SK-N-SH (cell line): Measurements from ENCODE around the gene RRP9. TPM values are rescaled to one million over a fixed set of nuclear protein-coding genes. Genes with fewer than 3 reads are reported as not detected.

Source experiments
- CTCF ChIA-PET: fragments of 300-600, 350-600 bp; formaldehyde crosslinking; extraction: SDS; loops from one replicate; lab custom pipeline; 2021; lab: Yijun Ruan, JAX
- POLR2A ChIA-PET: fragments of 350-600 bp; sonication (Branson Sonifier 250); formaldehyde crosslinking; extraction: SDS; loops from one replicate; lab custom pipeline; 2020; ENCODE audit warnings: antibody characterized with exemption, inconsistent platforms; lab: Yijun Ruan, JAX
- DNase-seq: peaks from one replicate; pipeline ENCODE4 v3.0.0; 2012
- H2AFZ ChIP-seq: fragments of 200-600 bp; sonication (generic); 2 replicates; pipeline ENCODE4 v1.8.1; 2016; ENCODE audit warnings: antibody characterized with exemption, mild to moderate bottlenecking, low read depth
- H3F3A ChIP-seq: fragments of 200-600 bp; sonication (generic); replicated peaks from 2 replicates; pipeline ENCODE3; 2016; ENCODE audit warnings: antibody characterized with exemption, mild to moderate bottlenecking; ENCODE audit not compliant: insufficient read depth
- H3K27ac ChIP-seq, 2 experiments: fragments of 200-500 bp in 1 of 2; fragments of 200-600 bp in 1 of 2; sonication (Bioruptor generic) in 1 of 2; sonication (generic), shearing (Covaris generic) in 1 of 2; 2 replicates each; pipeline versions ENCODE4 v1.5.1 to v1.6.1; 2014 to 2016; ENCODE audit warnings: low read depth in 2 of 2, inconsistent platforms in 1 of 2, low read length in 1 of 2, mild to moderate bottlenecking in 1 of 2, mixed read lengths in 1 of 2
- H3K27me3 ChIP-seq: fragments of 200-600 bp; sonication (generic), shearing (Covaris generic); 2 replicates; pipeline ENCODE4 v1.6.1; 2016; ENCODE audit warnings: mixed run types; ENCODE audit not compliant: insufficient read depth
- H3K36me3 ChIP-seq, 2 experiments: fragments of 200-500 bp in 1 of 2; fragments of 200-600 bp in 1 of 2; sonication (Bioruptor generic) in 1 of 2; sonication (generic) in 1 of 2; replicated peaks in 1 of 2; 2 replicates each; pipeline versions ENCODE3 to v1.5.1; 2014 to 2016; ENCODE audit warnings: low read length in 1 of 2, mild to moderate bottlenecking in 1 of 2; ENCODE audit not compliant: insufficient read depth in 2 of 2, control insufficient read depth in 1 of 2
- H3K4me1 ChIP-seq, 2 experiments: fragments of 200-500 bp in 1 of 2; fragments of 200-600 bp in 1 of 2; sonication (Bioruptor generic) in 1 of 2; sonication (generic), shearing (Covaris generic) in 1 of 2; 2 replicates each; pipeline versions ENCODE4 v1.5.1 to v1.6.1; 2014 to 2016; ENCODE audit warnings: low read depth in 1 of 2, low read length in 1 of 2, mixed run types in 1 of 2; ENCODE audit not compliant: insufficient read depth in 2 of 2, control insufficient read depth in 1 of 2
- H3K4me2 ChIP-seq: fragments of 200-600 bp; sonication (generic), shearing (Covaris generic); 2 replicates; pipeline ENCODE4 v1.6.1; 2017; ENCODE audit warnings: mixed run types
- H3K4me3 ChIP-seq, 2 experiments: fragments of 200-500 bp in 1 of 2; fragments of 200-600 bp in 1 of 2; sonication (Bioruptor generic) in 1 of 2; sonication (generic), shearing (Covaris generic) in 1 of 2; 2 replicates each; pipeline versions ENCODE4 v1.5.1 to v1.8.1; 2014 to 2016; ENCODE audit warnings: low read depth in 2 of 2, inconsistent platforms in 1 of 2, low read length in 1 of 2, mild to moderate bottlenecking in 1 of 2, mixed read lengths in 1 of 2, moderate library complexity in 1 of 2
- H3K79me2 ChIP-seq: fragments of 200-600 bp; sonication (generic); 2 replicates; pipeline ENCODE4 v1.8.1; 2017; ENCODE audit warnings: mild to moderate bottlenecking; ENCODE audit not compliant: insufficient read depth
- H3K9ac ChIP-seq: fragments of 200-600 bp; sonication (generic); 2 replicates; pipeline ENCODE4 v1.6.1; 2017; ENCODE audit warnings: mixed run types
- H3K9me2 ChIP-seq: fragments of 200-600 bp; sonication (generic); 2 replicates; pipeline ENCODE4 v1.6.1; 2017; ENCODE audit warnings: mixed run types
- H3K9me3 ChIP-seq: fragments of 200-600 bp; sonication (generic); 2 replicates; pipeline ENCODE4 v1.6.1; 2017; ENCODE audit warnings: mixed run types, mild to moderate bottlenecking, moderate library complexity
- H4K20me1 ChIP-seq: fragments of 200-600 bp; sonication (generic); 2 replicates; pipeline ENCODE4 v1.6.1; 2017; ENCODE audit warnings: mild to moderate bottlenecking, mixed run types; ENCODE audit not compliant: insufficient read depth
- CHD2 ChIP-seq: fragments of 150-350 bp; IDR thresholded peaks from 2 replicates; pipeline ENCODE4 v1.6.1; 2018; ENCODE audit warnings: low read length; ENCODE audit not compliant: partially characterized antibody
- ELF1 ChIP-seq: IDR thresholded peaks from 2 replicates; pipeline ENCODE4 v1.4.0; 2012
- EP300 ChIP-seq, 2 experiments: IDR thresholded peaks; 2 replicates each; pipeline versions ENCODE4 v1.4.0 to v1.6.1; 2012; ENCODE audit warnings: borderline replicate concordance in 1 of 2, low read depth in 1 of 2, low read length in 1 of 2
- EZH2phosphoT487 ChIP-seq: fragments of 200-600 bp; sonication (generic); IDR thresholded peaks from 2 replicates; pipeline ENCODE4 v1.6.1; 2017; ENCODE audit warnings: low read depth, mixed run types, mild to moderate bottlenecking, antibody characterized with exemption, moderate library complexity, borderline replicate concordance
- FOSL2 ChIP-seq: IDR thresholded peaks from 2 replicates; pipeline ENCODE4 v1.4.0; 2012; ENCODE audit warnings: low read depth, mild to moderate bottlenecking, moderate library complexity, borderline replicate concordance
- FOXJ3 ChIP-seq: sonication (generic); formaldehyde crosslinking; IDR thresholded peaks from 2 replicates; pipeline ENCODE4 v1.5.1; 2020; ENCODE audit warnings: mild to moderate bottlenecking, missing genetic modification reagents
- FOXM1 ChIP-seq: IDR thresholded peaks from 2 replicates; pipeline ENCODE4 v1.4.0; 2012; ENCODE audit warnings: low read depth, mild to moderate bottlenecking
- GABPA ChIP-seq: IDR thresholded peaks from 2 replicates; pipeline ENCODE4 v1.4.0; 2012; ENCODE audit warnings: low read depth, mild to moderate bottlenecking
- GATA2 ChIP-seq: sonication (generic); formaldehyde crosslinking; IDR thresholded peaks from 2 replicates; pipeline ENCODE4 v1.5.0; 2020; ENCODE audit warnings: mild to moderate bottlenecking, missing genetic modification reagents
- IRF3 ChIP-seq: fragments of 150-350 bp; IDR thresholded peaks from 2 replicates; pipeline ENCODE4 v1.6.1; 2016; ENCODE audit warnings: mild to moderate bottlenecking, low read depth, low read length
- JUND ChIP-seq: IDR thresholded peaks from 2 replicates; pipeline ENCODE4 v1.4.0; 2012
- MAX ChIP-seq: IDR thresholded peaks from 2 replicates; pipeline ENCODE4 v1.4.0; 2012; ENCODE audit warnings: low read depth
- NFIC ChIP-seq: IDR thresholded peaks from 2 replicates; pipeline ENCODE4 v1.4.0; 2012; ENCODE audit warnings: borderline replicate concordance
- POLR2AphosphoS5 ChIP-seq: IDR thresholded peaks from 2 replicates; pipeline ENCODE4 v1.6.1; 2012; ENCODE audit warnings: low read depth, low read length
- RCOR1 ChIP-seq: fragments of 150-350 bp; IDR thresholded peaks from 2 replicates; pipeline ENCODE4 v1.6.1; 2017; ENCODE audit warnings: antibody characterized with exemption, low read length
- RFX5 ChIP-seq: IDR thresholded peaks from 2 replicates; pipeline ENCODE4 v1.6.1; 2012; ENCODE audit warnings: mild to moderate bottlenecking, improper control_type of control experiment, low read length
- TAF1 ChIP-seq: IDR thresholded peaks from 2 replicates; pipeline ENCODE4 v1.6.1; 2012; ENCODE audit warnings: low read depth, mild to moderate bottlenecking, low read length, moderate library complexity, borderline replicate concordance
- TCF12 ChIP-seq: IDR thresholded peaks from 2 replicates; pipeline ENCODE4 v1.4.0; 2012
- USF2 ChIP-seq: fragments of 150-350 bp; IDR thresholded peaks from 2 replicates; pipeline ENCODE4 v1.6.1; 2017; ENCODE audit warnings: antibody characterized with exemption, low read length, low read depth, borderline replicate concordance
- YY1 ChIP-seq: IDR thresholded peaks from 2 replicates; pipeline ENCODE4 v1.4.0; 2012; ENCODE audit warnings: low read depth, mild to moderate bottlenecking
- ZBTB33 ChIP-seq: IDR thresholded peaks from 2 replicates; pipeline ENCODE4 v1.4.0; 2012; ENCODE audit warnings: low read depth, borderline replicate concordance
- WGBS: methylation state at CpG from one replicate; pipeline ENCODE4 v1.1.6; 2017; ENCODE audit warnings: low lambda C conversion rate; 5-methylcytosine and 5-hydroxymethylcytosine counted together
- polyA plus RNA-seq, 3 experiments: library from polyadenylated mRNA; depleted of rRNA; stranded (reverse); fragments of >200 nt; gene quantifications; 2 replicates each; pipeline ENCODE4 v1.2.3, GENCODE V29; 2012

RRP9 gene
- polyA plus RNA-seq, 1 of the 3 experiments (the other 2 are of a cell fraction), result 49.6 TPM

- H4K20me1 ChIP-seq, result no peaks in the 10 kb centered on the region
- peak; percentile 29; the same call in 1 of the 2 replicates for TF ChIP-seq TCF12
- TF ChIP-seq EZH2phosphoT487, result no peak
- 0 out of 2 replicates have a peak, but pooled peaks have one; percentile 12 for TF ChIP-seq MAX
- 0 out of 2 replicates have a peak, but pooled peaks have one; percentile 20 for TF ChIP-seq TAF1
- TF ChIP-seq JUND, result no peak
- no peak for TF ChIP-seq ZBTB33
- peak; percentile 52; the same call in 1 of the 2 replicates for TF ChIP-seq GABPA
- no peak for TF ChIP-seq USF2
- 0 out of 2 replicates have a peak, but pooled peaks have one; percentile 27 for TF ChIP-seq POLR2AphosphoS5
- peak; percentile 41; the same call in 1 of the 2 replicates for TF ChIP-seq FOSL2
- TF ChIP-seq ELF1, result peak; percentile 31; the same call in 1 of the 2 replicates
- no peak for TF ChIP-seq GATA2 (CRISPR knock-in tag)
- no peak for TF ChIP-seq RCOR1
- H3K4me3 ChIP-seq, result no peak overlapping the region
- ChIA-PET POLR2A (interaction anchor here (1.2 to 1.3 kb wide), 3 partner anchors 10 to 21 kb away, joined by 3 to 4 read pairs (median 3); partner anchors contain the start of gene ABHD14B), CTCF (interaction anchor here (0.7 to 6.2 kb wide), 4 partner anchors 11 to 141 kb away, joined by 3 to 44 read pairs (median 16); partner anchors contain the start of genes ABHD14A, ABHD14B, ACY1 and PARP3)
- H3K4me2 ChIP-seq, result no peak overlapping the region
- H2AFZ ChIP-seq, result no peak overlapping the region
- H3K27ac ChIP-seq, result peak overlapping the region in 1 of 2 experiments; percentile 43; a peak in 2 of 4 replicates
- peaks cover 8 to 13% of the 10 kb centered on the region in 2 experiments for H3K36me3 ChIP-seq
- no peaks in the 10 kb centered on the region for H3K9me2 ChIP-seq
- no peak for DNase-seq
- H3K4me1 ChIP-seq, result peaks cover 4 to 12% of the 10 kb centered on the region in 2 experiments; a peak in 2 of 4 replicates
- H3K9me3 ChIP-seq, result no peaks in the 10 kb centered on the region
- H3K79me2 ChIP-seq, result no peaks in the 10 kb centered on the region
- H3K27me3 ChIP-seq, result no peaks in the 10 kb centered on the region
- WGBS, result 65% methylated on average over 3 of the region's 3 CpGs
- H3F3A ChIP-seq, result peaks cover 15% of the 10 kb centered on the region
- H3K9ac ChIP-seq, result no peak overlapping the region
Measured at GRCh38 chr3:51953445-51953844, 11.7 kb upstream of the RRP9 start.

- no peaks in the 10 kb centered on the region for H3K9me3 ChIP-seq
- no peak overlapping the region for H2AFZ ChIP-seq
- H3K9me2 ChIP-seq, result no peaks in the 10 kb centered on the region
- H3K4me3 ChIP-seq, result no peak overlapping the region
- CTCF ChIA-PET, result interaction anchor here (1.3 to 6.2 kb wide), 3 partner anchors 9 to 172 kb away, joined by 3 to 44 read pairs (median 10); partner anchors contain the start of genes ABHD14A, ABHD14B, PARP3 and RRP9
- no peaks in the 10 kb centered on the region for H3K79me2 ChIP-seq
- 98% methylated on average over 2 of the region's 2 CpGs for WGBS
- no peak overlapping the region for H3K9ac ChIP-seq
- POLR2A ChIA-PET, result no interaction called here
- peaks cover under 1 to 4% of the 10 kb centered on the region in 2 experiments; a peak in 2 of 4 replicates for H3K4me1 ChIP-seq
- H3K36me3 ChIP-seq, result peaks cover 0 to 2% of the 10 kb centered on the region in 2 experiments
- no peak overlapping the region for H3K4me2 ChIP-seq
- H3K27ac ChIP-seq, result no peak overlapping the region
- H3K27me3 ChIP-seq, result no peaks in the 10 kb centered on the region
- DNase-seq, result no peak
- H4K20me1 ChIP-seq, result no peaks in the 10 kb centered on the region
- peaks cover 15% of the 10 kb centered on the region for H3F3A ChIP-seq
- TF ChIP-seq FOXJ3 (CRISPR knock-in tag) (no peak), RFX5 (no peak), EP300 (IDR thresholded peaks at IDR 0.05; ENCODE audit: borderline replicate concordance in 1 of 2, low read depth in 1 of 2, low read length in 1 of 2) (no peak), YY1 (no peak), CHD2 (no peak), RCOR1 (no peak), GATA2 (CRISPR knock-in tag) (no peak), ZBTB33 (no peak), IRF3 (no peak), TCF12 (no peak), FOXM1 (no peak), NFIC (no peak), MAX (no peak)
Measured at GRCh38 chr3:51950899-51951298, 9.2 kb upstream of the RRP9 start.
